ENCODE results near the gene ZNF485. TPM values are rescaled to one million over a fixed set of nuclear protein-coding genes. Genes with fewer than 3 reads are reported as not detected.

Gene ZNF485
- total and polyA plus RNA-seq, 2 experiments from 2014 or later, result 1.0 to 2.5 TPM

DNA sequence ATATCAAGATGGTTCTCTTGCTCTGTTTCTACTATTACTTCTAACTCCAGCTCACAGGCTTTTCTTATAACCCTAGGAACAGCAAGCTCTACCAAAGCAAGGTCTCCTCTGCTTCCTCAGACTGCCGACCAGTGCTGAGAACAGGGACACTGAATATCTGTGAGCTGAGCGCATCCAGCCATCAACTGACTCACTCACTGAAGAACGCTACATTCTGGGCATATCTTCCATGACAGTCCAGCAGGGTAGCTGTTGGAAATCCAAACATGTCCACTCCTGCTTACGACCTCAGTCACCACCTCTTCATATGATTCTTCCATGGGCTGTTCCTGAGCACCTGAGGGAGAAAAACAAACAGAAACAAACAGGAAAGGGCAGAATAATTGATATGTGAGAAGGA, 39.6 kb downstream of the ZNF485 start:
- Histone ChIP-seq H3K4me1 (ENCODE audit: low read depth) (no peaks in the 10 kb centered on the region), H3K4me3 (no peak overlapping the region), H3K36me3 (peaks cover 20% of the 10 kb centered on the region), H3K9me3 (ENCODE audit: low read depth) (peaks cover 2% of the 10 kb centered on the region), H3K27ac (no peak overlapping the region), H3K27me3 (no peaks in the 10 kb centered on the region)
- TF ChIP-seq, protein P1, sequence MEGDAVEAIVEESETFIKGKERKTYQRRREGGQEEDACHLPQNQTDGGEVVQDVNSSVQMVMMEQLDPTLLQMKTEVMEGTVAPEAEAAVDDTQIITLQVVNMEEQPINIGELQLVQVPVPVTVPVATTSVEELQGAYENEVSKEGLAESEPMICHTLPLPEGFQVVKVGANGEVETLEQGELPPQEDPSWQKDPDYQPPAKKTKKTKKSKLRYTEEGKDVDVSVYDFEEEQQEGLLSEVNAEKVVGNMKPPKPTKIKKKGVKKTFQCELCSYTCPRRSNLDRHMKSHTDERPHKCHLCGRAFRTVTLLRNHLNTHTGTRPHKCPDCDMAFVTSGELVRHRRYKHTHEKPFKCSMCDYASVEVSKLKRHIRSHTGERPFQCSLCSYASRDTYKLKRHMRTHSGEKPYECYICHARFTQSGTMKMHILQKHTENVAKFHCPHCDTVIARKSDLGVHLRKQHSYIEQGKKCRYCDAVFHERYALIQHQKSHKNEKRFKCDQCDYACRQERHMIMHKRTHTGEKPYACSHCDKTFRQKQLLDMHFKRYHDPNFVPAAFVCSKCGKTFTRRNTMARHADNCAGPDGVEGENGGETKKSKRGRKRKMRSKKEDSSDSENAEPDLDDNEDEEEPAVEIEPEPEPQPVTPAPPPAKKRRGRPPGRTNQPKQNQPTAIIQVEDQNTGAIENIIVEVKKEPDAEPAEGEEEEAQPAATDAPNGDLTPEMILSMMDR (IDR thresholded peaks at IDR 0.05; ENCODE audit: low read depth, low read length), result no peak
- no peak for DNase-seq (ENCODE audit: low read depth in 1 of 2, low spot score in 1 of 2)

DNA sequence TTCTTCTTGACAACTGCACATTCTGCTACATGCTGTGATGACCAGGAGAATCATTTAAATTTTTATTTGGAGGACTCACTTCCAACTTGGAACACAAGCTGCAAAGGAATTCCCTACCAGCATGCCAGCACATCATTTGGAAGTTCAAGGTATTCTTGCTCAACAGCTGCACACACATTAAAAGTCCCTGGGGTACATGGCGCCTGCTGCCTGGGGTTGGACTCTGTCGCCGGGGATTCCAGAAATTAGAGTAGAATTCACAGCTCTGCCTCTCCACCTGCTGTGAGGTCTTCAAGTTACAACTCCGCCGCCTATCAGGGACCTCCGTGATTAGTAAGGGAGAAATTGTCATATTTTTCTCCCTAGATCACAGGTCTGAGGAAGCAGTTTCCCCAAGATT, 41.3 kb downstream of the ZNF485 start:
- H3K9me3 ChIP-seq (ENCODE audit: low read depth), result peaks cover under 1% of the 10 kb centered on the region
- no peak for DNase-seq (ENCODE audit: low read depth in 1 of 2, low spot score in 1 of 2)
- no peaks in the 10 kb centered on the region for H3K4me1 ChIP-seq (ENCODE audit: low read depth)
- no peak overlapping the region for H3K27ac ChIP-seq
- peak overlapping the region; percentile 46 for H3K4me3 ChIP-seq
- no peaks in the 10 kb centered on the region for H3K27me3 ChIP-seq
- TF ChIP-seq, protein P1 (IDR thresholded peaks at IDR 0.05; ENCODE audit: low read depth, low read length), result no peak
- peaks cover 20% of the 10 kb centered on the region for H3K36me3 ChIP-seq

DNA sequence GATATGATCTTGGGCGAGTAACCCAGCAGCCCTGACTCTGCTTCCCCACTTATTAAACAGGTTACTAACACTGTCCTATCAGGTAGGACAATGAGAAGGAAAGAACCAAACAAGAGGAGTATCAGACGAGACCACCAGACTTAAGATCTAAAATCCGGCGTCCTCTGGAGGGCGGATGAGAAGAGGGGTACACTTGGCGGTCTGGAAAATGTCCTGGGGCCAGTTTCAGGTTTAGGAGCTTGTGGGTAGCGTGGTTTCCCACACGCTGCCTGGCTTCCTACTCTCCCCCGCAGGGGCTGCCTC, 41.8 kb downstream of the ZNF485 start:
- no peaks in the 10 kb centered on the region for H3K9me3 ChIP-seq (ENCODE audit: low read depth)
- no peaks in the 10 kb centered on the region for H3K27me3 ChIP-seq
- no peaks in the 10 kb centered on the region for H3K4me1 ChIP-seq (ENCODE audit: low read depth)
- peaks cover 20% of the 10 kb centered on the region for H3K36me3 ChIP-seq
- peak overlapping the region; percentile 46 for H3K4me3 ChIP-seq
- H3K27ac ChIP-seq, result no peak overlapping the region
- TF ChIP-seq, protein P1 (IDR thresholded peaks at IDR 0.05; ENCODE audit: low read depth, low read length), result no peak
- no peak for DNase-seq (ENCODE audit: low read depth in 1 of 2, low spot score in 1 of 2)

DNA sequence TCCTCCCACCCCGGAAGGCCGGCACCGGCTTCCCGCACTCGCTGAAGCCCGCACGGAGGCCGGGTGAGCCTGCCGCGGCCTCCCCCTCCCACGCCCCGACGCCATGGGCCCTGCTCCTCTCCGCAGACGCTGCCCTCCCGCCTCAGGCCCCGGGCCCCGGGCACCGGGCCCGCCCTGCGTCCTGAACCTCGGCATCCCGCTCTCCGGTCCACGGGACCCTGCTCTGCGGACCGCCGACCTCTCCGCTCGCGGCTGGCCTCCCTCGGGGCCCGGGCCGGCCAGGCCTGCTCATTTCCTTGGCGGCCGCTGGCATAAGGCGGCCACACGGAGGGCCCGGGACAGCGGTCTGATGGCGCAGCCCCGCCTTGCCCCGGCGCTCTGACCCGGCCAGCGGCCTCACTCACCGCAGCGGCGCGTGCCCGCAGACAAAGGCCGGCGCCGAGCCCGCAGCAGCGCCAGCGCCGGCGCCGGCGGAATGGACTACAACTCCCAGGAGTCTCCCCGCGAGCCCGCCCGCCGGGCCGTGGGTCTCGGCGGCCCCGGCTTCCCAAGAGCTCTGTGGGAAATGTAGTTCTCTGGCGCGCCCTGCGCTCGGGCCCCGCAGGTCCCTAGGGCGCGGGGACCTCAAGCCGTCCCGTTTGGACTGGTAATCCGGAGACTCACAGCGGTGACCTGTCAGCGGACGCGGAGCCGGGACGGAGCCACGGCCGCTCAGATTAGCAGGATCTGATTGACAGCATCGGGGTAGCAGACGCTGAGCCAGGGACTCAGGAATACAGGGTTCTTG, 42.4 kb downstream of the ZNF485 start, which contains the start of gene ZNF32:
ZNF32 (minus strand) TSS at position 484 of the 787 bp plus-strand sequence. CDS start 2,748 bp downstream, outside the sequence.
- TF ChIP-seq, protein P1 (IDR thresholded peaks at IDR 0.05; ENCODE audit: low read depth, low read length), result no peak
- peak; percentile 92 to 93 for DNase-seq (ENCODE audit: low read depth in 1 of 2, low spot score in 1 of 2)
- H3K4me3 ChIP-seq, result peak within 1 kb of the TSS; percentile 46
- no peaks in the 10 kb centered on the region for H3K27me3 ChIP-seq
- peaks cover 16% of the 10 kb centered on the region for H3K36me3 ChIP-seq
- no peaks in the 10 kb centered on the region for H3K9me3 ChIP-seq (ENCODE audit: low read depth)
- peak within 1 kb of the TSS; percentile 53 for H3K27ac ChIP-seq
- H3K4me1 ChIP-seq (ENCODE audit: low read depth), result no peaks in the 10 kb centered on the region

DNA sequence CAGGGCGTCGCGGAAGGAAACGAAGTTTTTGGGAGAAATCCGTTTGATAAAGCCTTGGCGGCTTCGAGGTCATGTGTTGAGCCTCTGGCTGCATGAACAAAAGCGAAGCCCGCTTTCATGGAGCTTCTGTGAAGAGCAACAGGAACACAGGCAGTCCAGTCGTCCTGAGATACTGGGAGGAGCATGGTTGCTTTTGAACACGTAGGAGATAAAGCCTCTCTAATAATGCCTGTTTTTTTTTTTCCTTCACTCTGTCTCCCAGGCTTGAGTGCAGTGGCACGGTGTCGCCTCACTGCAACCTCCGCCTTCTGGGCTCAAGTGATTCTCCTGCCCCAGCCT, 42.9 kb downstream of the ZNF485 start:
- Histone ChIP-seq H3K36me3 (peaks cover 10% of the 10 kb centered on the region), H3K27ac (no peak overlapping the region), H3K9me3 (ENCODE audit: low read depth) (no peaks in the 10 kb centered on the region), H3K4me1 (ENCODE audit: low read depth) (no peaks in the 10 kb centered on the region), H3K4me3 (peak overlapping the region; percentile 46), H3K27me3 (no peaks in the 10 kb centered on the region)
- TF ChIP-seq, protein P1 (IDR thresholded peaks at IDR 0.05; ENCODE audit: low read depth, low read length), result no peak
- DNase-seq (ENCODE audit: low read depth in 1 of 2, low spot score in 1 of 2), result peak in 1 of 2 donors; percentile 61
